Subcutaneous abdominal adipose tissue (tissue), 5 donors: ENCODE measurements around the gene RSPH3.
"Not testable (repeated sequence)": the region's sequence is repeated elsewhere in the genome, so short reads cannot be mapped to it uniquely, and the experiment has no call there.

Source experiments
- H3K27ac ChIP-seq: one replicate; pipeline ENCODE4 v1.7.0; 2013; ENCODE audit warnings: low read depth, mild to moderate bottlenecking, inconsistent platforms, low read length, moderate library complexity
- H3K27me3 ChIP-seq, 5 donors: one replicate each; pipeline ENCODE4 v1.7.0; 2013; ENCODE audit warnings: low read length in 5 of 5, inconsistent platforms in 1 of 5; ENCODE audit not compliant: control insufficient read depth in 5 of 5, insufficient read depth in 4 of 5
- H3K36me3 ChIP-seq, 5 donors: one replicate each; pipeline ENCODE4 v1.7.0; 2013; ENCODE audit warnings: low read length in 5 of 5; ENCODE audit not compliant: control insufficient read depth in 5 of 5, insufficient read depth in 5 of 5
- H3K4me1 ChIP-seq, 5 donors: one replicate each; pipeline ENCODE4 v1.7.0; 2013; ENCODE audit warnings: low read length in 5 of 5, mild to moderate bottlenecking in 3 of 5, moderate library complexity in 1 of 5; ENCODE audit not compliant: control insufficient read depth in 5 of 5, insufficient read depth in 5 of 5
- H3K4me3 ChIP-seq, 5 donors: one replicate each; pipeline ENCODE4 v1.7.0; 2013; ENCODE audit warnings: low read length in 5 of 5, low read depth in 1 of 5
- H3K9ac ChIP-seq, 5 donors: one replicate each; pipeline ENCODE4 v1.7.0; 2013; ENCODE audit warnings: low read length in 5 of 5, mild to moderate bottlenecking in 4 of 5, moderate library complexity in 3 of 5
- H3K9me3 ChIP-seq, 5 donors: one replicate each; pipeline ENCODE4 v1.7.0; 2013; ENCODE audit warnings: low read length in 5 of 5; ENCODE audit not compliant: control insufficient read depth in 5 of 5
- donor health status: healthy.
- donor health status: healthy.
- donor health status: healthy.
- donor health status: healthy.
- donor health status: healthy.

RSPH3 gene

DNA sequence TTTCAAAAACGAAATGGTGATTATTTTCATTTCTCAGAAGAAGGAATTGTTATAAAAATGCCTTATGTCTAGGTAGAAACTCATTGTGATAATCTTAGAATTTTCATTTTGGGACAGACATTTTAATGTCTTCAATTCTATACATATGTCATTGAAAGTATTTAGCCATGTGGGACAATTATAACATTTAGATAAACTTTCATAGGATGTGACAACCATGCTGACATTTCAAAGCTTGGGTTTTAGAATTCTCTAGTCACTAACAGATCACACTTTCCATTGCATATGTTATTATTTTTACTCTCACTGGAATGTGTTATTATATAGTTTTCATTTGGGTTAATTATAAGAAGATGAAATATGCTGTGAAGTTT lies 39.9 kb upstream of the RSPH3 start:
- peaks cover 0 to 16% (median 4%) of the 10 kb centered on the region in 5 donors for H3K36me3 ChIP-seq
- H3K27ac ChIP-seq: no peak overlapping the region
- peaks cover 0 to 6% (median 0%) of the 10 kb centered on the region in 5 donors for H3K27me3 ChIP-seq
- peaks cover 0 to 33% (median 15%) of the 10 kb centered on the region in 5 donors for H3K4me1 ChIP-seq
- no peaks in the 10 kb centered on the region for H3K9me3 ChIP-seq
- H3K4me3 ChIP-seq: no peak overlapping the region
- H3K9ac ChIP-seq: no peak overlapping the region

DNA sequence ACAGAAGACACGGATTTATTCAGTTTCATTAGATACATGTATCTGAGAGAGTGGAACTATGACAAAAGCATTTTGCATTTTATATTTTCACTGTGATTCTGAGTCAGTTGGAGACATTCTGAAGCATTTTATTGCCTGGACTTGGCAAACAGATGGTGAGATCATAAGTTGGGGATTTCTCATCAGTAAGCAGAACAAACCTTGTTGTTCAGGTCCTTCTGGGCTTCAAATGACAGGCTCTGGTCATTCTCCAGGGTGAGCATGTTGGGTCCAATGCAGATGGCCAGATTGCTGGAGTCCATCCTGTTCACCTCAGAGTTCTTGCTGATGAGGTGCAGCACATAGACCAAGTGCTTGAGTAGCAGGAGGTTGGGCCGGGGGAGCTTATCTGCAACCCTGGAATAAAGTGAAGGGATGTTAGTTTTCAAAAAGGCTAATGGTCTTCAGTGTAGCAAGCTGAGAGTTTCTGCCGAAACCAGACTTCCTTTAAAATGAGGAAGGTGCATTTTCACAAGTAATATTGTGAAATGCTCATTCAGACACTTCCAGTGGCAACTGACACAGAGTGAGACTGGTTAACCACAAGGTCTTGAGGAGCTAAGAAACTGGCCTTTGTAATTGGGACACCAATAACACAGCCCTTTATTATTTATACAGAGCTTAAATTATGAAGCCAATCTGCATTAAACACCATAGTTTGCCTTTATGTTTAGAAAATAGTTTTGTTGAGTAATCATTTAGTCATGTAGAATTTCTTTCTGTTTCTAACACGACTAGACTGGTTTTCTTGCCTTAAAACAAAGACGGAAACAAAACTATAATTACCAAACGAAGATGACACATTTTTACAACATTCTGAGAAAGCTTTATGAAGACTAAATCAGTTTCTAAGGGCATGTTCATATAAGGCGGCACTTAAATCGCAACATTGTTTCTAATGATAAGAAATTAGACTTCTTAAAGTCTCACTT lies 39.2 kb upstream of the RSPH3 start:
- Histone ChIP-seq H3K9me3 (no peaks in the 10 kb centered on the region), H3K36me3 (peaks cover 0 to 16% (median 4%) of the 10 kb centered on the region in 5 donors), H3K4me1 (peaks cover 0 to 33% (median 15%) of the 10 kb centered on the region in 5 donors), H3K4me3 (no peak overlapping the region), H3K9ac (no peak overlapping the region), H3K27me3 (peaks cover 0 to 3% (median 0%) of the 10 kb centered on the region in 5 donors), H3K27ac (no peak overlapping the region)

GRCh38 chr6:159038318-159038717 lies 38.3 kb upstream of the RSPH3 start:
- H3K27ac ChIP-seq, H3K4me3 ChIP-seq, H3K9ac ChIP-seq, H3K27me3 ChIP-seq, H3K9me3 ChIP-seq: not testable (repeated sequence)
- peaks cover 0 to 35% (median 15%) of the 10 kb centered on the region in 5 donors for H3K4me1 ChIP-seq
- H3K36me3 ChIP-seq: peaks cover 0 to 16% (median 4%) of the 10 kb centered on the region in 5 donors

DNA sequence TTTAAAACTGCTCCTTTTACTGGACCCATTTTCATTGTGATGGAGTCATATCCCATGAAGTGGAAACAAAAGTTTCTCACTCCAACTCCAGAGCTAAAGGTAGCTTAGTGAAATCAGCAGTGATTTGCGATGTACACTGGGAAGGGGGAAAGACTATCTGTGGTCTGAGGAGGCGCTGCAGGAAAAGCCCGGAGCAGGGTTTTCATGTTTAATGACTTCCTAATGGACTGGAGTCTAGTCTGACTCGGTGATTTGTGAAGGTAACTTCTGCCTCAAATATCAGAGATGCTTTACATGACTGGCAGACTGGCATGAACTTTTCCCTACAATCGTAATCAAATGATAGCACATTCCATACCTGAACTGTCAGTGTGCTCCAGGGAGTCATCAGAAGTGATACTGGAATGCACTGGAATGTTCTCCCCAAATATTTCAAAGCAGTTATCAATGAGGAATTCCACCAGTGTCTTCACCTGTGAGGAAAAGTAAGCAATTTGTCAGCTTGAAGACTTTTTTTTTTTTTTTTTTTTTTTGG lies 37.8 kb upstream of the RSPH3 start:
- Histone ChIP-seq H3K4me1 (peaks cover 0 to 32% (median 10%) of the 10 kb centered on the region in 5 donors), H3K27me3 (peaks cover 0 to 3% (median 0%) of the 10 kb centered on the region in 5 donors), H3K9me3 (no peaks in the 10 kb centered on the region), H3K36me3 (peaks cover 0 to 16% (median 4%) of the 10 kb centered on the region in 5 donors), H3K9ac (no peak overlapping the region), H3K27ac (no peak overlapping the region), H3K4me3 (no peak overlapping the region)

- Histone ChIP-seq H3K27me3 (peaks cover 0 to 3% (median 0%) of the 10 kb centered on the region in 5 donors), H3K27ac (no peak overlapping the region), H3K4me1 (peaks cover 0 to 25% (median 2%) of the 10 kb centered on the region in 5 donors), H3K9ac (no peak overlapping the region), H3K9me3 (no peaks in the 10 kb centered on the region), H3K4me3 (no peak overlapping the region), H3K36me3 (peaks cover 0 to 16% (median 4%) of the 10 kb centered on the region in 5 donors)
Observed at GRCh38 chr6:159036673-159037072, 36.7 kb upstream of the RSPH3 start.

DNA sequence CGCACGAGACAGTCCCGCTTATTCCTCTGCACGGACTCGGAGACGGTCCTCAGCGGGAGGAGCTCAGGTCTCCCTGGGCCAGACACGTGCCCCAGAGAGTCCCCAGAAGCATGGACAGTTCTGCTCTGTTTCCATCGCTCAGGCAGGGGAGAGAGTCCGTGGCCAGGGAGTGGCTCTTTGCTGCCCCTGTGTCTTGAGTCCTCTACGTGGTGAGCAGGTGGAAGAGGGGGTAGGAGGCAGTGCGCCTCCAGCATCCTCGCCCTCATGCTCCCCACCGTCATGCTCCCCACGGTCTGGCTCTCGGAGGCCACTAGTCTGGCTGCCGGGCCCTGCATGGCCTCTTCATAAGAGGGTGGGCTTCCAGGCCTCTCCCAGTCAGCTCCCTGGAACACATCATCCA lies 35.9 kb upstream of the RSPH3 start:
- no peaks in the 10 kb centered on the region for H3K9me3 ChIP-seq
- peaks cover 0 to 14% (median 3%) of the 10 kb centered on the region in 5 donors for H3K36me3 ChIP-seq
- peaks cover 0 to 27% (median 2%) of the 10 kb centered on the region in 5 donors for H3K4me1 ChIP-seq
- H3K27ac ChIP-seq: no peak overlapping the region
- H3K4me3 ChIP-seq: no peak overlapping the region
- peaks cover 0 to 3% (median 0%) of the 10 kb centered on the region in 5 donors for H3K27me3 ChIP-seq
- no peak overlapping the region for H3K9ac ChIP-seq

- H3K4me1 ChIP-seq: peaks cover 0 to 19% (median 0%) of the 10 kb centered on the region in 5 donors
- H3K27me3 ChIP-seq: no peaks in the 10 kb centered on the region
- H3K4me3 ChIP-seq: no peak overlapping the region
- no peaks in the 10 kb centered on the region for H3K9me3 ChIP-seq
- H3K36me3 ChIP-seq: peaks cover 0 to 10% (median 0%) of the 10 kb centered on the region in 5 donors
- no peak overlapping the region for H3K27ac ChIP-seq
- H3K9ac ChIP-seq: no peak overlapping the region
Observed at GRCh38 chr6:159033160-159034049, 33.4 kb upstream of the RSPH3 start.

- H3K9ac ChIP-seq: no peak overlapping the region
- H3K4me3 ChIP-seq: no peak overlapping the region
- peaks cover 0 to 11% (median 0%) of the 10 kb centered on the region in 5 donors for H3K4me1 ChIP-seq
- H3K36me3 ChIP-seq: peaks cover 0 to 10% (median 0%) of the 10 kb centered on the region in 5 donors
- no peaks in the 10 kb centered on the region for H3K27me3 ChIP-seq
- no peaks in the 10 kb centered on the region for H3K9me3 ChIP-seq
- no peak overlapping the region for H3K27ac ChIP-seq
Observed at GRCh38 chr6:159031846-159032245, 31.8 kb upstream of the RSPH3 start.

DNA sequence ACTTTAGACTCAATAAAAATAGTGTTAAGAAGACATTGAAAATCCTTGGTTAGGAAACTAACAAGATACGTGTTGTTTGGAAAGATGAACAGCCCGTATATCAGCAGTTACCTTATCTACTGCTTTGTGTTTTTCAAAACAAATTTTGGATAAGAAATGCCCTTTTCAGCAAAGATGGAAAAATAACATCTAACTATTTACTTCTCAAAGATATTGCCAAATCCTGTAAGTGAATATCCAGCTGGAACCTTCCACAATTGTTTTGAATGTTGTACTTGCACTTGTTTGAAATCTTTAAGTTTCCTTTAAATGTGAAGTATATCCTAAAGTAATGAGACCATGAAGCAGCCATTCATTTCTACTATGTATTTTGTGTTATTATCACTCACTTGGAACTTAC lies 30.2 kb upstream of the RSPH3 start:
- no peak overlapping the region for H3K27ac ChIP-seq
- no peak overlapping the region for H3K9ac ChIP-seq
- peaks cover 0 to 5% (median 0%) of the 10 kb centered on the region in 5 donors for H3K9me3 ChIP-seq
- H3K4me3 ChIP-seq: no peak overlapping the region
- no peaks in the 10 kb centered on the region for H3K27me3 ChIP-seq
- peaks cover 0 to 11% (median 0%) of the 10 kb centered on the region in 5 donors for H3K4me1 ChIP-seq
- no peaks in the 10 kb centered on the region for H3K36me3 ChIP-seq
